Left renal cortex interstitium (tissue), 4 donors: ENCODE data around the gene NNAT. TPM values are rescaled to one million over a fixed set of nuclear protein-coding genes. Genes with fewer than 3 reads are reported as not detected.
A peak's percentile ranks its signal among the peaks of the same experiment; 100 is the strongest.
"Not testable (repeated sequence)": the region's sequence is repeated elsewhere in the genome, so short reads cannot be mapped to it uniquely, and the experiment has no call there.

Experiments used
- DNase-seq, 4 donors: peaks; one replicate each; pipeline ENCODE4 v3.0.0-alpha.2; 2013; ENCODE audit warnings: low read depth in 4 of 4, low spot score in 2 of 4, missing footprints in 1 of 4
- polyA plus RNA-seq, 4 donors: library from polyadenylated mRNA; unstranded; fragments of 120-200 nt; gene quantifications; one replicate each; pipeline ENCODE4 v1.2.1, GENCODE V29; 2013; ENCODE audit not compliant: insufficient read length in 4 of 4

NNAT gene, protein sequence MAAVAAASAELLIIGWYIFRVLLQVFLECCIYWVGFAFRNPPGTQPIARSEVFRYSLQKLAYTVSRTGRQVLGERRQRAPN
- polyA plus RNA-seq = 100 to 1,000 TPM in 2 of 4 donors, 10 to 100 TPM in 2; 88.8 to 148 (median 116) TPM

DNA sequence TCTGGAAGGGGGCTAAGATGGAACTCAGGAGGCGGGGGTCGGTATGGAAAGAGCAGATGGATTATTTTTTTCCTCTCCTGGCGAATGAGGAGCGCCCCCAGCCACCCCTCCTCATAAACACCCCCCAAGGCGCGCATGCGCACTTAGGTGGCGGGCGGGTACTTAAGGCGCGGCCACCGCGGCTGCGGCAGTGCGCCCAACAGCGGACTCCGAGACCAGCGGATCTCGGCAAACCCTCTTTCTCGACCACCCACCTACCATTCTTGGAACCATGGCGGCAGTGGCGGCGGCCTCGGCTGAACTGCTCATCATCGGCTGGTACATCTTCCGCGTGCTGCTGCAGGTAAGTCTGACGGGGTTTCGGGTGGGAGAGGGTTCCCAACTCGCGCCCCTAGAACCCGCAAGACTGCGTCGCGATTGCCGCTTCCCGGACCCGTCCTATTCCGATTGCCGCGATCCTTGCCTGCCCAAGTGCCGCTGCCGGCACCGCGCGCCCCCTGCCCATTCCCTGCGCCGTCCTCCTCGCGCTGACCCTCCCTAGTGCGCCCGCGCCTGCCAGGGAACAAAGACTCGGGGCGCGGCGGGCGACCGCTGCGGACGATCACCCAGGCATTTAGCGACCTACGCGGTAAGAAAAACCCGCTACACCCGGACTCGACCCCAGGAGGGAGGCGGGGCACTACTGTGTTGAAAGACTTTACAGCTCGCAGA lies at the start of gene NNAT:
TSS of gene NNAT (plus strand) at position 190 of the 711 bp plus-strand sequence. CDS start at position 272, 82 bp downstream.
- no peak for DNase-seq

DNA sequence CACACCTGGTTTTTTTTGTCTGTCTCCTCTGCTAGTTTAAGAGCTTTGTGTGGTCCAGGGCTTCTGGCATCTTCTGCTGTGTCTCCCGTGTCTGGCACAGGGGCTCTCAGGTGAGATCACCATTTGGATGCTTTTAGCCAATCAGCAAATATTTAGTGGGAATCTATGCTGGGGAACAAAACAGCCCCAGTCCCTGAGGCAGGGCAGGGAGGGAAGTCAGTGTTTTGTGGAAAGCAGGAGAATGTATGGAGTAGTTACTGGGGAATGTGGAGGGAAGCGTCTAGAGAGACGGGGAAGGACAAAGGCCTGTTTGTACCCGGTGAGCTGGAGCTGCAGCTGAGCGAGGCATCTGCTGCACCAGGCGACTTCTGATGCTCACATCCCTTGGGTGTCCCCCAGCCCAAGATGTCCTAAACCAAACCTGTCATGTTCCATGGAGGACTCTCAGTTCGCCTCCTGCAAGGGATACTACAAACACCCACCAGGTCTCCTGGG lies 49.3 kb upstream of the NNAT start:
- no peak for DNase-seq

DNA sequence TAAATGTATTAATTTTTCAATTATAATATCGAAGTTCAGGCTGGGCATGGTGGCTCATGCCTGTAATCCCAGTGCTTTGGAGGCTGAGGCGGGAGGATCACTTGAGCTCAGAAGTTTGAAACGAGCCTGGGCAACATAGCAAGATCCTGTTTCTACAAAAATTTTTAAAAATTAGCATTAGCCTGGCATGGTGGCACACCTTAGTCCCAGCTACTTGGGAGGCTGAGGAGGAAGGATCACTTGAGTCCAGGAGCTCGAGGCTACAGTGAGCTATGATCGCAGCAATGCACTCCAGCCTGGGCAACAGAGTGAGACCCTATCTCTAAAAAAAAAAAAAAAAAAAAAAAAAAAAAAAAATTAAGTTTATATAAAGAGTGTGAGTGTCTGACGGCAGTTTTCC lies 48.6 kb upstream of the NNAT start:
- DNase-seq = not testable (repeated sequence)

DNA sequence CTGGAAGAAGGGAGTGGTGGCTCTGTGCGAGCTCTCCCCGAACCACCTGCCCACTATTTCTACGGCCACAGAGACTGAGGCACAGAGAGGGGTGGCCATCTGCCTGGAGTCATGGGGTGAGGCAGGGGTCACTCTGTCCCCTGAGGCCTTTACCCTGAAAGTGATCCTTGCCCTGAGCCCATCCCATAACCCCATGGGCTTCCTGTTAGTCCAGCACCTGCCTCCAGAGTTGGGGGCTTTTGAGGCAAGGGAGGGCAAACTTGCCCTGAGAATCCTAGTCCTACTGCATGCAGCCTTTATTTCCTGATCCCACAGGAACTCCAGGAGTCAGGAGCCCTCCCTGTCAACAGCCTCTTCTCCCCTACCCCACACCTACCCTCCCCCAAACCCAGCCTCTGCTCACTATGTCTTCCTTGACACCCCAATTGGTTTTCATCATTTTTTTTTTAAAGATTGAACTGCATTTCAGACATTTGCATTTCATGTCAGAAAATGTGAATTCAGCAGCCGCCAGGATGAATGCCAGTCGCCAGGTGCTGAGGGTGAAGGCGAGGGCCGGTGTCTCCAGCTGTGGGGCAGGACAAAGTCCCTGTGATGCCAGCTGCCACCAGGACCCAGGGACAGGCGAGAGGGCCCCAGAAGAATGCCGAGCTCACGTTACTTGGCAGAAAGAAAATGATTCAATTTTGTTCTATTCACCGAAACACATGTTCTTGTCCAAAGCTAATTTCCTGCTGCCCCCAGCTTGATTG lies 47.6 kb upstream of the NNAT start:
- DNase-seq = no peak

DNA sequence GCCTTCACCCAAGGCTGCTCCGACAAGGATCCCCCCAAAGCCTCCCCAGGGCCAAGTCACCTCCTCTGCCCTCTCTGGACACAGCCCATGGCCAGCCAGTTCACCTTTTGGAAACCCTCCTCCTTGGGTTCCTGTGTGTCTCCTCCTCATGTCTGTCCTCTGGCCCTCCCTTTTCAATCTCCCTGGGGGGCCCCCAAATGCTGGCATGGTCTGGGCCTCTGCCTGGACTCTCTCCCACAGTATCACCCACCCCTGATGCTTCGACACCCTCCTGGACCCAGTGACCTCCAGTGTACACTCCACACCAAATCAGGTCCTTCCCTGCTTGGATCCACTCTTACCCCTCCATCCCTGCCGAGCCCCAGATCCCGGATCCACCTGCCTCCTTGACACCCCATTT lies 46.7 kb upstream of the NNAT start:
- no peak for DNase-seq

DNA sequence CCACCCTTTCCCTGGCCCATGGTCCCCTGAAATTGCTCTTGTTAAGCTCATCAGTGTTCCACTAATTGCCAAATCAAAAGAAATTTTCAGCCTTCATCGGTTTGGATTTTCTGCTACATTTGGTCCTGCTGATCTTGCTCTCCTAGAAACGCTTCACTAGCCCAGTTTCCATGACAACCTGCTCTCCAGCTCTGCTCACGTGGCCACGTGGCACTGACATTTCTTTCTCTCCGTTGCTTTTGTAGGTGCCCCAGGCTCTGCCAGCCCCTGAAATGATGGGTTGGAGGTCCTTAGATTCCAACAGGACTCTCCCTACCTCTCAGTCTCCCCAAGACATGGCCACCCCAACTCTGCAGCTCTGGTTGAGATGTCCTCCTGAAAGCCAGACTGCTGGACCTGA lies 45.8 kb upstream of the NNAT start:
- peak in 3 of 4 donors; percentile 18 to 51 (median 34) for DNase-seq

DNA sequence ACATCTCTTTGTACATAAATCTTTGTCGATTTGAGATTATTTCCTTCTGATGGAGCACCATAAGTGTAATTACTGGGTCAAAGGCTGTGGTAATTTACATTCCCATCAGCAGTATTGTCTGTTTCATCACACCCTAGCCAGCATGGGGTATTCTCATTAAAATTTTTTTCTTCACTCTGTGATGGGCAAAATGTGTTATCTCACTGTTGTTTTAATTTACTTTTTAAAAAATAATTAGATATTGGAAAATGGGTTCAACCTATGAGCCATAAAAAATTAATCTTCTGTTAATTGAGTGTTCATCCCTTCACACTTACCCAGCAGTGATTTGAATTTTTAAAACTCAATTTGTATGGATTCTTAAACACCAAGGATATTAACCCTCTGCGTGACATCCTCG lies 44.0 kb upstream of the NNAT start:
- no peak for DNase-seq

DNA sequence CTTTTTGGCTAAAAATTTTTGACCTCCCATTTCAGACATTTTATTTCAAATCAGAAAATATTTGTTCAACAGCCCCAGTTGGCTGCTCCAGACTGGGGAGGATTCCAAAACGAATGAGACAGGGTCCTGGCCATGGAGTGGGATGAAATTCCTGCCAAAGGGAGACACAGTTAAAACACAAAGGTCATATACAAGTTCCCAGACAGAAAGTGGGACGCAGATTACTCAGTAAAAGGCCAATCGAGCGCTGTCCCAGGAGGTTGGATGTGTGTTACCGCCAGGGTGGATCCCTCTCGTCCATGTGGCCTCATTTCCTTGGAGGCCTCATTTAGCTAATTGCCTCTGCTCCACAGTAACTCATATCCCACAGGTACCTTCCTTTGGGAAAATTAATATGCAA lies 41.8 kb upstream of the NNAT start:
- no peak for DNase-seq

DNA sequence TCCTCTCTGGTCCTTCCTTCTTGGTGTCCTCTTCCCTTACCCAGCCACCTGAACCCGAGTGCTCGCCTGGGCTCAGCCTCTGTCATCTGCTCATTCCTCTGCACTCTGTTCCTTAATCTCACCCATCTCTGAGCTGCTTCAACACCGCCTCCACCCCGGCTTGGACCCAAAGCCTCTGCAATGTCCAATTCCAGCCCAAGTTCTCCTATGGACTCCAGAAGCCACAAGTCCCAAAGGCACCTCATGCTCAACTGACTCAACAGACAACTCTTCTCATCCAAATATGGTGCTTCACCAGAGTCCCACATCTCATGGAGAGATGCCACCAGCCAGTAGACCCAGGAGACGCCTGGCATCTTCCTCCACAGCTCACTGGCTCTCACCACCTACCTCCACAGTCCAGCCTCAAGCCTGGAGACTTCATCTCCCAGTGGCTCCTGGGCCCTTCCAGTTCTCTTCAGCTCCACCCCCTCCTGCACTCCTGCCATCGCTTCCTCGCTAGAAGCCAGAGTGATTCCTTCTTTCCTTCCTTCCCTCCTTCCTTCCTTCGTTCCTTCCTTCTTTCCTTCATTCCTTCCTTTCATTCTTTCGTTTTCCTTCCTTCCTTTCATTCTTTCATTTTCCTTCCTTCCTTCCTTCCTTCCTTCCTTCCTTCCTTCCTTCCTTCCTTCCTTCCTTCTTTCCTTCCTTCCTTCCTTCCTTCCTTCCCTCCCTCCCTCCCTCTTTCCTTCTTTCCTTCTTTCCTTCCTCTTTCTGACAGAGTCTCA lies 40.9 kb upstream of the NNAT start:
- no peak for DNase-seq

DNA sequence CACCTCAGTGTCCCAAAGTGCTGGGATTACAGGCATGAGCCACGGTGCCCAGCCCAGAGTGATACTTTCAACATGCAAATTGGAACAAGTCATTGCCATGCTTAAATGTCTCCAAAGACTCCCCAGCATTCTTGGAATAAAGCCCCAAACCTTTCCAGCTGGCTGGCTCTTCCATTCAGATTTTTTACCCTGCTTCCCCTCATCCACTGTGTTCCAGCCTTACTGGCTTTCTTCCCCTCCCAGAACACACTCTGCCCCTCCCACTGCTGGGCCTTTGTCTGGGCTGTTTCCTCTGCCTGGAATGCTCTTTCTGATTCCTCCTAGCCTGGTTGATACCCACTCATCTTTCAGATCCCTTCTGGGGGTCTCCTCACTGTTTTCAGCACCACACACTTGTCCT lies 40.1 kb upstream of the NNAT start:
- no peak for DNase-seq

DNA sequence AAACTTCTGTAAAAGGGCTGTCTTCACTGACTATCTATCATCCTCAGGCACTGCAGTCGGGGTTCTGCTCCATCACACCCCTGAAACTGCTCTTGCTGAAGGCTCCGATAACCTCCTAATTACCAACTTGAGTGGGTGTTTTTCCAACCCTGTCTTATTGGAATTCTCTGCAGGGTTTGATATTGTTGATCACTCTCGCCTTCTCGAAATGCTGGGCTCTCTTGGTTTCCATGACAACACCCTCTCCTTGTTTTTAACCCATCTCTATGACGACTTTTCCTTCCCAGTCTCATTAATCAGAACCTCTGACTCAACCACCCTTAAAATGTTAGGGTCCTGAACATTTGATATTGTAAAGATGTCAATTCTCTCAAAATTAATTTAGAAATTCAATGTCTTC lies 39.4 kb upstream of the NNAT start:
- no peak for DNase-seq

DNA sequence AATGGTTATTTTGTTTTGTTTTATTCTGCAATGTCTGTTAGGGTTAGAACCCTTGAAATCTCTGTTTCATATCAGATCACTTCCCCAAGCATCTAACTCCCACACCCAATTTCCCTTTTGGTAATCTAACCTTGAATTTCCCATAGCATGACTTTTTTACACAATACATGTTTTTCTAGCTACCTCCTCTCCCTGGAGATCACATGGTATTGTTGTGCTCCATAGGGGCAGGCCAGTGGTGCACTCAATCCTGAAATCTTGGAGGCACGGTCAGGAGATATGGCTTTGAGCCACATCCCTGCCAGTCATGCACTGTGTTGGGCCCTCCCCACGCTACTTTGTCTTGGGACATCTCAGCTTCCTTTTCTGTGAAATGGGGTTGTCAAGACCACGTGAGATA lies 36.7 kb upstream of the NNAT start:
- DNase-seq = no peak

DNA sequence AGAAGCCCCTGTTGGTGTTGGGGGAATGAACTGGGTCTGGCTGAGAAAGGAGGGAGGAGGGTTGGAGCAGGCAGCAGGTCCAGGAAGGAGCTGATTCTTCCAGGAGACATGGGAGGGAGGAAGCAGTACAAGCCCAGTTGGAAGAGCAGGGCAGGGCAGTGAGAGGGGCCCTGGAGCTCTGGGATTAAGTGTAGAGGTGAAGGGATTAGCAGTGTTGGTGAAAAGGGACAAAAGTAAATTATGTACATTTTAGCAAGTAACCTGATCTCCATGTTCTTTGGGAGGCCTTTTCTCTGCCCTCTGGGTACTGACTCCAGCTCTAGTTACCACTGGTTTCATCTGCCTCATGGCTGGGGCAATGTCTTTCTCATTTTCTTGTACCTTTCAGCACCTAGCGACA lies 34.8 kb upstream of the NNAT start:
- not testable (repeated sequence) for DNase-seq

DNA sequence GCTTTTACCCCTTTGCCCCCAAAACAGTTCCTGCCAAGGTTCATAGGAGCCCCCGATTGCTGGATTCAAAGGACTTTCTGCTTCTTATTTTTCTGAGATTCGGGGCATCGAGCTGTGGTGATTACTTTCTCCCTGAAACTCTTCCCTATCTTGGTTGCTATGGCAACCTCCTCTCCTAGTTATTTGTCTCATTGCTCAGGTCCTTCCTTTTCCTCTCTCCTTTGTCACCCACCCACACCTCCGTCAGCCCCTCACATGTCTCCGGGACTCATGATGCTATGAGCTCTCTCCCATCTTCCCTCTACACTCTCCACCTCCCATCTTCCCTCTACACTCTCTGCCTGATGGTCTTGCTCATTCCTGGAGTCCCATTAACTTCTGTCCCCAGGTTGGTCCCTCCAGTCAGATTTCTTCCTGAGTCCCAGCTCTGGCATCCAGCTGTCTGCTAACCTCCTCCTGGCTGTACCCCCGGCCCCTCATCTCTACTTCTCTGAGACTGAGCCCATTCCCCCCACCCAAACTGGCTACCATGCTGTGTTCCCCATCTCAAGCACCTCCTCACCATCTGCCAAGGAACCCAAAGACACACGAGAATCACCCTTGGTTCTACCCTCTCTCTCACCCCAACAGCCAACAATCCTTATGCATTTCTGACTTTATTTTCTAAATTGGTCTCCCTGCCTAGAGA lies 30.2 kb upstream of the NNAT start:
- DNase-seq = no peak

DNA sequence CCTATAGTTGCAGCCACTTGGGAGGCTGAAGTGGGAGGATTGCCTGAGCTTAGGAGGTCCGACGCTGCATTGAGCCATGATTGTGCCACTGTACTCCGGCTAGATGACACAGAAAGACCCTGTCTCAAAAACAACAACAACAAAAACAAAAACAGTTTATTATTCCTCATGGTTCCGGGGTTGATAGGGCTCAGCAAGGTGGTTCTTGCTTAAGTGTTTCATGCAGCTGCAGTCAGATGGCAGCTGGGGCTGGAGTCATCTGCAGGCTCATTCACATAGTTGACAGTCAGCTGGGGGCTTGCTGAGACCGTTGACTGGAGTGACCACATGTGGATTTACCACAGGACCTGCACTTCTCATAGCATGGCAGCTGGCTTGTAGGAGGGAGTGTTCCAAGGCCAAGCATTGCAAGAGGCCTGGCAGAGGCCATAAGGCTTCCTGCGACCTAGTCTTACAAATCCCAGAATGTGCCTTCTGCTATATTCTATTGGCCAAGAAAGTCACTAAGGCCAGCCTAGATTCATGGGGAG lies 28.9 kb upstream of the NNAT start:
- DNase-seq = no peak

DNA sequence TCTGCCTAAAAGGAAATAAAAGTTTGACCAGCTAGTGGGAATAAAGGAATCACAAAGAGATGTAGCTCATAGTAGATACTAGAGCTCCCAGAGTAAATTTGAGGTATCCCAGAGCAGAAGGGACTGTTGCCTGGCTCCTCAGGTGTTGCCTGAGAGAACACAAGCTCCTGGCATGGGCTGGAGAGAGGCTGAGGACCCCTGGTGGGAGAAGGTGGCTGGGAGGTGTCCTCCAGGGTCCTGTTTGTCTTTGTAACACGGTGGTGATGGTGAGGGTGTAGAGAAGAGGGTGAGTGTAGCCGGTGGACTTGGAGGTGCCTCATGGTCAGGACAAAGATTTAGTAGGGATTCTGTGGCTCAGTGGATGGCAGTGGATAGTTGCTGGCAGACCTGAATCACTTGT lies 28.1 kb upstream of the NNAT start:
- DNase-seq = no peak

DNA sequence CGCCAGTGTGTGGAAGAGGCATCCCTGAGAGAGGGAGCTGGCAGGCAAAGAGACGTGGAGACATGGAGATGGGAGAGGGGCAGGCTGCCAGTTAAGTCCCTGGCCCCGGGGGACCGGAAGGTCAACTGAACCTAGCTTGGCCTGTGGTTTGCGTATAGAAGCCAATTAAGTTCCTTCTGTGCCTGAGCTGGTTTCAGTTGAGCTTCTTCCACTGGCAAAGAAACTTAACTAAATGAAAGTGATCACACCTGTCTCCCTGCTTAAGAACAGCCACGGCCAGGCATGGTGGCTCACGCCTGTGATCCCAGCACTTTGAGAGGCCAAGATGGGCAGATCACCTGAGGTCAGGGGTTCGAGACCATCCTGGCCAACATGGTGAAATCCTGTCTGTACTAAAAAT lies 26.7 kb upstream of the NNAT start:
- no peak for DNase-seq

DNA sequence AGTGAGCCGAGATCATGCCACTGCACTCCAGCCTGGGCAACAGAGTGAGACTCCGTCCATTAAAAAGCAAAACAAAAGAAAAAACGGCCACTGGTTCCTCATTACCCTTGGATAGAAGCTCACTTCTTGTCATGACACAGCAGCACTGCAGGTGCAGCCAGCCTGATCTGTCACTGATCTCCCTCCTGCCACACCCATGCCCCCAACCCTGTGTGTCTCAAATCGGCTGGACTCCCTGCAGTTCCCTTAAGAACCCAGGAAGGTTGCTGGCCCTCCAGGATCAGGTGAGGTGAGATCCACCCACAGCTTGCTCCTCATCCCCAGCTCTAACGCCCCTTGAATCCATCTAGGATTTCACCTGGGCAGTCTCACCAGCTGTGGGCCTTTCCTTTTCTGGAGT lies 26.3 kb upstream of the NNAT start:
- no peak for DNase-seq

DNA sequence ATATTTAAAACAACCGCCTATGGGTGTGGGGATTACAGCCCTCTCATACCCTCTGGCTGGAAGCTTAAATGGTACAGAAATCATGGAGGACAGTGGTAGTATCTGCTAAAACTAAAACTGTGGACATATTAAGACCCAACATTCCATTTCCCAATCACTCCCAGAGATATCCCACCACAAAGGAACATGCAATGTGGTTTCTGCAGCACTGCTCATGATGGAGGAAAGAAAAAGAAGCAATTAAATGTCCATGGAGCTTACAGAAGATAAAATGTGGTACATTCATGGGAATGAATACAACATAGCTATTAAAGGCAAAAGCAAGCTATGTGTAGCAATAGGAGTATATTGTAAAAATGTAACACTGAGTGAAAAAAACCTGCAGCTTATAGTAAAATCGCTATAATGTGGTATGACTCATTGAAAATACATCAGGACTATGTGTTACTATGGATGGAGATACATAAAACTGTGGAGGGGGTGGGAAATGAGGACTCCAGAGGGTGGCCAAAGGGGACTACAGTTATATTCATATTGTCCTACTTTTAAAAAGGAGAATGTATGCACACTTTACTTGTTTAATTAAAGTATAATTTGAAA lies 22.9 kb upstream of the NNAT start:
- no peak for DNase-seq

DNA sequence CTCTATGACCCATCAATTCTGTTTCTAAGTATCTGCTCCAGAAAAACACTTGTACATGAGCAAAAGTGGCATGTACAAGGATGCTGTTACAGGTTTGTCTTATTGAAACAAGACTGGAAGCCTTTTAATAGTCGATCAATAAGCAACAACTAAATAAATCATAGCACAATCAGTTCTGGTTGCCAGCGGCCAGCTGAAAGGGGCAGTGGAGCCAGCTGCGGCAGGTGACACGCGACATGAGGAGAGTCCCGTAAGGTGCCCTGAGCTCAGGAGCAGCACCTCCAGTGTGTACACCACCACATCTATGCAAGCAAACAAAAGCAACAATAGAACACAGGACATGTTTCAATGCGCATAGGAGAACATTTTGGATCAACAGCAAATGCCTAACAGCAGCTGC lies 20.7 kb upstream of the NNAT start:
- no peak for DNase-seq
